SHP77 treated with DMSO at 0.1 percent for 48 hours (cell line): ENCODE data around the gene CCDC157.

ENCODE experiments used
- DNase-seq: peaks from one replicate; lab custom pipeline; 2025; lab: John Stamatoyannopoulos, UW

Gene CCDC157

GRCh38 chr22:30416403-30416802 is 59.6 kb downstream of the CCDC157 start:
- no peak for DNase-seq

GRCh38 chr22:30416837-30417236 is 60.0 kb downstream of the CCDC157 start:
- no peak for DNase-seq

GRCh38 chr22:30420347-30421125 is 63.7 kb downstream of the CCDC157 start:
- DNase-seq, result no peak

- DNase-seq, result no peak
Observed at GRCh38 chr22:30421695-30422480, 65.1 kb downstream of the CCDC157 start.

- no peak for DNase-seq
Observed at GRCh38 chr22:30422481-30423300, 65.9 kb downstream of the CCDC157 start.

GRCh38 chr22:30423301-30423958 is 66.6 kb downstream of the CCDC157 start:
- DNase-seq, result no peak

GRCh38 chr22:30423959-30424533 is 67.2 kb downstream of the CCDC157 start:
- DNase-seq, result peak; percentile 98

- DNase-seq, result no peak
Observed at GRCh38 chr22:30424534-30425326, 67.9 kb downstream of the CCDC157 start.

GRCh38 chr22:30425327-30425615 is 68.5 kb downstream of the CCDC157 start:
- DNase-seq, result no peak

GRCh38 chr22:30425616-30426387 is 69.0 kb downstream of the CCDC157 start, which contains the start of gene MTFP1:
Gene MTFP1, plus strand, starts transcription at chr22:30425768. Its CDS starts 112 bp downstream, at chr22:30425880.
- DNase-seq, result peak; percentile 42
